H1 (cell line): Measurements from ENCODE around the gene PIGS.

ENCODE experiments used
- BRCA1 ChIP-seq: IDR thresholded peaks from 2 replicates; pipeline ENCODE4 v1.6.1; 2012; ENCODE audit warnings: low read depth, low read length, improper control_type of control experiment
- CTCF ChIP-seq, 3 experiments: IDR thresholded peaks; 1 replicate in 2 of 3; 2 replicates in 1 of 3; pipeline versions ENCODE4 v1.5.1 to v1.6.1; 2011; ENCODE audit warnings: low read length in 3 of 3, mild to moderate bottlenecking in 3 of 3, inconsistent platforms in 2 of 3, low read depth in 1 of 3, moderate library complexity in 1 of 3; ENCODE audit not compliant: insufficient read depth in 1 of 3; ENCODE audit errors: control extremely low read depth in 1 of 3
- SIN3A ChIP-seq, 2 experiments: IDR thresholded peaks in 1 of 2; conservative IDR thresholded peaks in 1 of 2; 2 replicates each; pipeline ENCODE4 v1.6.1; 2011 to 2012; ENCODE audit warnings: low read length in 2 of 2, improper control_type of control experiment in 1 of 2, low read depth in 1 of 2, mild to moderate bottlenecking in 1 of 2
- SIX5 ChIP-seq: IDR thresholded peaks from 2 replicates; pipeline ENCODE4 v1.6.1; 2011; ENCODE audit warnings: mild to moderate bottlenecking, low read depth, low read length
- SP1 ChIP-seq: IDR thresholded peaks from 2 replicates; pipeline ENCODE4 v1.6.1; 2011; ENCODE audit warnings: low read depth, low read length

- TF ChIP-seq CTCF (IDR thresholded peaks at IDR 0.05; ENCODE audit: control extremely low read depth in 1 of 3, insufficient read depth in 1 of 3, low read depth in 1 of 3, low read length in 3 of 3) (no peak), BRCA1 (no peak), SIX5 (no peak), SP1 (no peak), SIN3A (conservative IDR thresholded peaks at IDR 0.05 in 1 of 2, IDR thresholded peaks at IDR 0.05 in 1 of 2; ENCODE audit: low read depth in 1 of 2, low read length in 2 of 2) (no peak)
Observed at GRCh38 chr17:28520687-28521086, 50.6 kb downstream of the PIGS start.
